NCI-H748 (cell line): ENCODE data around the gene TRIM32.

Experiments
- DNase-seq: peaks from one replicate; lab custom pipeline; 2025; ENCODE audit not compliant: unreplicated experiment; lab: John Stamatoyannopoulos, UW

Gene TRIM32

DNA sequence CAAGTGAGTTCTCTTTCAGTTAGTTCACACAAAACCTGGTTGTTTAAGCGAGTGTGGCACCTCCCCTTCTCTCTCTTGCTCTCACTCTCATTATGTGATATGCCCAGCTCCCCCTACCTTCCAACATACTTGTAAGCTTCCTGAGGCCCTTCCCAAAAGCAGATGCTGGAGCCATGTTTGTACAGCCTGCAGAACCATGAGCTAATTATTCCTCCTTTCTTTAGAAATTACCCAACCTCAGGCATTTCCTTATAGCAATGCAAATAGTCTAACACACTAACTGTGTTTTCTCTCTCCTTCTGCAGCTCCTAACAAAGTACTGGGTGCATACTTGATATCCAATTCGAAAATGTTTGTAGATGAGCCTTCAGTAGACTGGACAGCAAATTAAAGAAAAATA is 62.7 kb downstream of the TRIM32 start:
- no peak for DNase-seq

DNA sequence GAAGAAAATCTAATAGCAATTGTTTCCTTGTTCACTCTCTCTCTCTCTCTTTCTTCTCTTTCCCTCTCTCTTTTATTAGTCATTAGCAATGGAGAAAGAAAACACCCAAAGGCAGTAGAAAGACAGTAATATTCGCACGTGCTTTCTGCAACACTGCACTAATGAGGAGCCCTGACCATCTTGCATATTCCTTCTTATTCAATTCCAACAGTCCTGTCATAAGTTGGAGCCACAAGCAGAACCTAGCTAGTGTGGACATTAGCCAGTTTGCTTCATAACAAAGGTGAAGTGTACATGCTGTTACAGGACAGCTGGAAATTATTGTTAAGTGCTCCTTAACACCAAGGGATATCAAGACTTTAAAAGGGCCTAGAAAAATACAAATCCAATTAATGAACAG is 63.4 kb downstream of the TRIM32 start:
- no peak for DNase-seq
